ENCODE data around the gene DLGAP1. TPM values are rescaled to one million over a fixed set of nuclear protein-coding genes. Genes with fewer than 3 reads are reported as not detected.
A peak's percentile ranks its signal among the peaks of the same experiment; 100 is the strongest.

DLGAP1 gene
- total and polyA plus RNA-seq, 10 of the 15 experiments (the other 5 are each of a cell fraction or from before 2014, with no cell fraction given), result 0.23 to 27.6 (median 1.9) TPM

GRCh38 chr18:3481696-3482210 is 973.4 kb downstream of the DLGAP1 start:
- no peak for FAIRE-seq
- no peak overlapping the region for H3K9ac ChIP-seq (ENCODE audit: control insufficient read depth, insufficient read depth, low read length)
- TF ChIP-seq IKZF1 (conservative IDR thresholded peaks at IDR 0.05) (no peak), RUNX3 (IDR thresholded peaks at IDR 0.05; ENCODE audit: low read length) (no peak), TCF7 (IDR thresholded peaks at IDR 0.05; ENCODE audit: borderline replicate concordance) (no peak), DPF2 (IDR thresholded peaks at IDR 0.05) (no peak), SMC3 (IDR thresholded peaks at IDR 0.05; ENCODE audit: borderline replicate concordance, low read length) (peak; percentile 33; the same call in 1 of the 2 replicates), RAD21 (IDR thresholded peaks at IDR 0.05; ENCODE audit: insufficient read depth, low read depth, low read length) (peak; percentile 59), ZBTB4 (CRISPR knock-in tag; IDR thresholded peaks at IDR 0.05) (no peak), MAX (IDR thresholded peaks at IDR 0.05; ENCODE audit: low read depth, low read length) (no peak), TCF12 (IDR thresholded peaks at IDR 0.05; ENCODE audit: low read depth, low read length) (peak; percentile 62; the same call in 1 of the 2 replicates), TCF3 (IDR thresholded peaks at IDR 0.05; ENCODE audit: borderline replicate concordance, insufficient read depth, low read depth, low read length) (no peak), CTCF (IDR thresholded peaks at IDR 0.05 in 2 of 3, conservative IDR thresholded peaks at IDR 0.05 in 1 of 3; ENCODE audit: control insufficient read depth in 2 of 3, extremely low read depth in 1 of 3, insufficient read depth in 1 of 3, low read depth in 3 of 3, low read length in 3 of 3) (peak; percentile 43 to 55 (median 46)), HDAC6 (IDR thresholded peaks at IDR 0.05; ENCODE audit: unreplicated experiment) (no peak), REST (IDR thresholded peaks at IDR 0.05; ENCODE audit: low read depth, low read length) (no peak)

More at GRCh38 chr18:3481696-3482210, 973.4 kb downstream of the DLGAP1 start:
- CTCF ChIA-PET, result interaction anchor here (0.8 to 3.0 kb wide), 9 partner anchors 8 to 185 kb away, joined by 3 to 11 read pairs (median 5); no protein-coding TSS in a partner anchor
- in situ Hi-C loops (cut with MboI), result no loop called here
- intact Hi-C loops (cut with micrococcal nuclease; ENCODE audit: unreplicated experiment), result no loop called here
- RAD21 ChIA-PET (ENCODE audit: unreplicated experiment), result interaction anchor here (1.0 to 1.2 kb wide), 2 partner anchors 27 to 44 kb away, joined by 3 to 4 read pairs; no protein-coding TSS in a partner anchor
- no peaks in the 10 kb centered on the region for H3K9me3 ChIP-seq (replicated peaks; ENCODE audit: control insufficient read depth, insufficient read depth, low read length)
- H3K4me1 ChIP-seq (ENCODE audit: control insufficient read depth, insufficient read depth, low read length), result no peaks in the 10 kb centered on the region
- peak; percentile 89 for ATAC-seq
- no TSS peak for BruUV-seq (replicated peaks)
- H3K27me3 ChIP-seq (replicated peaks in 1 of 2; ENCODE audit: control insufficient read depth in 2 of 2, insufficient read depth in 2 of 2, low read length in 1 of 2), result peaks cover 0 to 2% of the 10 kb centered on the region in 2 experiments; a peak in 2 of 4 replicates
- no peaks in the 10 kb centered on the region for H3K79me2 ChIP-seq (ENCODE audit: control insufficient read depth, insufficient read depth, low read length)
- H3K4me2 ChIP-seq (ENCODE audit: control insufficient read depth, insufficient read depth), result no peak overlapping the region
- DNase-seq (ENCODE audit: low read depth, low spot score), result no peak
- SMC1A ChIA-PET (ENCODE audit: uncharacterized antibody, unreplicated experiment), result interaction anchor here (0.9 to 2.5 kb wide), 9 partner anchors 8 to 58 kb away, joined by 3 to 10 read pairs (median 3); no protein-coding TSS in a partner anchor
- no peaks in the 10 kb centered on the region for H3K36me3 ChIP-seq (ENCODE audit: control insufficient read depth in 2 of 2, insufficient read depth in 2 of 2, low read length in 1 of 2)
- POLR2A ChIA-PET, result no interaction called here
- no peak overlapping the region for H3K4me3 ChIP-seq
- WGBS (ENCODE audit: insufficient coverage, insufficient replicate concordance, low lambda C conversion rate, missing lambda C conversion rate), result under 1% methylated on average over 5 of the region's 5 CpGs
- no peak overlapping the region for H2AFZ ChIP-seq (ENCODE audit: control insufficient read depth, low read depth, low read length)
- H4K20me1 ChIP-seq (ENCODE audit: control insufficient read depth, insufficient read depth), result no peaks in the 10 kb centered on the region
- no peak overlapping the region for H3K27ac ChIP-seq (ENCODE audit: control insufficient read depth, insufficient read depth)
